ENCODE results near the gene PLA2G4A. TPM values are rescaled to one million over a fixed set of nuclear protein-coding genes. Genes with fewer than 3 reads are reported as not detected.
A peak's percentile ranks its signal among the peaks of the same experiment; 100 is the strongest.

Gene PLA2G4A
- total RNA-seq, 4 donors from 2014 or later = 2.0 to 8.3 (median 6.1) TPM

- no peak for DNase-seq
- no peak for TF ChIP-seq EP300 (IDR thresholded peaks at IDR 0.05; ENCODE audit: low read depth)
- TF ChIP-seq POLR2AphosphoS5 (IDR thresholded peaks at IDR 0.05) = no peak
- TF ChIP-seq CTCF (IDR thresholded peaks at IDR 0.05) = no peak
- TF ChIP-seq POLR2A (IDR thresholded peaks at IDR 0.05) = no peak
- Histone ChIP-seq H3K4me1 (no peaks in the 10 kb centered on the region), H3K27ac (peak overlapping the region in 2 of 4 donors; percentile 1 to 36), H3K27me3 (no peaks in the 10 kb centered on the region), H3K4me3 (no peak overlapping the region), H3K36me3 (no peaks in the 10 kb centered on the region), H3K9me3 (no peaks in the 10 kb centered on the region)
- intact Hi-C loops (cut with DNase I; ENCODE audit: low total_unique reads) = no loop called here
- in situ Hi-C loops (cut with MboI; ENCODE audit: low pct_ligation_motif_present in 1 of 4, low pct_unique_long_range_greater_than_20kb in 1 of 4, low sequenced_read_pairs in 3 of 4) = no loop called here
- WGBS, 2 donors (ENCODE audit: low coverage in 1 of 2) = 72 to 79% methylated on average over 2 of the region's 2 CpGs
Observed at GRCh38 chr1:186878356-186878755, 49.6 kb downstream of the PLA2G4A start.

- 65 to 79% methylated on average over 1 of the region's 1 CpG for WGBS, 2 donors (ENCODE audit: low coverage in 1 of 2)
- no peak overlapping the region for H3K4me3 ChIP-seq
- in situ Hi-C loops (cut with MboI; ENCODE audit: low pct_ligation_motif_present in 1 of 4, low pct_unique_long_range_greater_than_20kb in 1 of 4, low sequenced_read_pairs in 3 of 4) = no loop called here
- no peaks in the 10 kb centered on the region for H3K27me3 ChIP-seq
- H3K36me3 ChIP-seq = no peaks in the 10 kb centered on the region
- intact Hi-C loops (cut with DNase I; ENCODE audit: low total_unique reads) = no loop called here
- TF ChIP-seq CTCF (IDR thresholded peaks at IDR 0.05) (no peak), EP300 (IDR thresholded peaks at IDR 0.05; ENCODE audit: low read depth) (no peak), POLR2AphosphoS5 (IDR thresholded peaks at IDR 0.05) (no peak), POLR2A (IDR thresholded peaks at IDR 0.05) (no peak)
- peak overlapping the region in 2 of 4 donors; percentile 3 to 29 for H3K27ac ChIP-seq
- DNase-seq = no peak
- no peaks in the 10 kb centered on the region for H3K4me1 ChIP-seq
- H3K9me3 ChIP-seq = no peaks in the 10 kb centered on the region
Observed at GRCh38 chr1:186880982-186881381, 52.2 kb downstream of the PLA2G4A start.

- intact Hi-C loops (cut with DNase I; ENCODE audit: low total_unique reads) = no loop called here
- no peak for DNase-seq
- no peaks in the 10 kb centered on the region for H3K36me3 ChIP-seq
- 83% methylated on average over 6 of the region's 6 CpGs for WGBS, 2 donors (ENCODE audit: low coverage in 1 of 2)
- in situ Hi-C loops (cut with MboI; ENCODE audit: low pct_ligation_motif_present in 1 of 4, low pct_unique_long_range_greater_than_20kb in 1 of 4, low sequenced_read_pairs in 3 of 4) = no loop called here
- no peak overlapping the region for H3K4me3 ChIP-seq
- no peaks in the 10 kb centered on the region for H3K27me3 ChIP-seq
- no peak overlapping the region for H3K27ac ChIP-seq
- H3K4me1 ChIP-seq = no peaks in the 10 kb centered on the region
- TF ChIP-seq CTCF (IDR thresholded peaks at IDR 0.05) = no peak
- no peak for TF ChIP-seq POLR2A (IDR thresholded peaks at IDR 0.05)
- no peak for TF ChIP-seq EP300 (IDR thresholded peaks at IDR 0.05; ENCODE audit: low read depth)
- no peak for TF ChIP-seq POLR2AphosphoS5 (IDR thresholded peaks at IDR 0.05)
- no peaks in the 10 kb centered on the region for H3K9me3 ChIP-seq
Observed at GRCh38 chr1:186882372-186883134, 53.8 kb downstream of the PLA2G4A start.

- no peaks in the 10 kb centered on the region for H3K4me1 ChIP-seq
- no peak for TF ChIP-seq EP300 (IDR thresholded peaks at IDR 0.05; ENCODE audit: low read depth)
- intact Hi-C loops (cut with DNase I; ENCODE audit: low total_unique reads) = no loop called here
- H3K4me3 ChIP-seq = no peak overlapping the region
- H3K27me3 ChIP-seq = no peaks in the 10 kb centered on the region
- 88 to 100% methylated on average over 1 of the region's 1 CpG for WGBS, 2 donors (ENCODE audit: low coverage in 1 of 2)
- no peaks in the 10 kb centered on the region for H3K36me3 ChIP-seq
- in situ Hi-C loops (cut with MboI; ENCODE audit: low pct_ligation_motif_present in 1 of 4, low pct_unique_long_range_greater_than_20kb in 1 of 4, low sequenced_read_pairs in 3 of 4) = no loop called here
- no peak overlapping the region for H3K27ac ChIP-seq
- DNase-seq = no peak
- H3K9me3 ChIP-seq = no peaks in the 10 kb centered on the region
Observed at GRCh38 chr1:186884251-186884650, 55.5 kb downstream of the PLA2G4A start.

GRCh38 chr1:186887203-186887602 is 58.5 kb downstream of the PLA2G4A start:
- no peaks in the 10 kb centered on the region for H3K4me1 ChIP-seq
- no peak for DNase-seq

More at GRCh38 chr1:186887203-186887602, 58.5 kb downstream of the PLA2G4A start:
- no peaks in the 10 kb centered on the region for H3K27me3 ChIP-seq
- no peak for TF ChIP-seq POLR2AphosphoS5 (IDR thresholded peaks at IDR 0.05)
- no peak for TF ChIP-seq POLR2A (IDR thresholded peaks at IDR 0.05)
- no peak for TF ChIP-seq CTCF (IDR thresholded peaks at IDR 0.05)
- no peak for TF ChIP-seq EP300 (IDR thresholded peaks at IDR 0.05; ENCODE audit: low read depth)
- no peak overlapping the region for H3K27ac ChIP-seq
- no peaks in the 10 kb centered on the region for H3K36me3 ChIP-seq
- 41 to 61% methylated on average over 2 of the region's 2 CpGs for WGBS, 2 donors (ENCODE audit: low coverage in 1 of 2)
- intact Hi-C loops (cut with DNase I; ENCODE audit: low total_unique reads) (no loop called here), in situ Hi-C loops (cut with MboI; ENCODE audit: low pct_ligation_motif_present in 1 of 4, low pct_unique_long_range_greater_than_20kb in 1 of 4, low sequenced_read_pairs in 3 of 4) (no loop called here)
- H3K9me3 ChIP-seq = no peaks in the 10 kb centered on the region
- H3K4me3 ChIP-seq = no peak overlapping the region

Measured in transverse colon (tissue), 4 donors.